ENCODE data around the gene MFSD1. TPM values are rescaled to one million over a fixed set of nuclear protein-coding genes. Genes with fewer than 3 reads are reported as not detected.
A peak's percentile ranks its signal among the peaks of the same experiment; 100 is the strongest.

Gene MFSD1
- polyA plus RNA-seq, 1 of the 3 experiments (the other 2 are of a cell fraction): 44.9 TPM

- TF ChIP-seq TEAD4 (IDR thresholded peaks at IDR 0.05; ENCODE audit: borderline replicate concordance, insufficient read depth) (peak; percentile 72; the same call in 1 of the 2 replicates), GABPA (IDR thresholded peaks at IDR 0.05; ENCODE audit: low read depth) (no peak), IRF3 (IDR thresholded peaks at IDR 0.05; ENCODE audit: low read depth, low read length) (no peak), MXI1 (IDR thresholded peaks at IDR 0.05; ENCODE audit: low read depth, low read length) (no peak), EZH2phosphoT487 (IDR thresholded peaks at IDR 0.05; ENCODE audit: borderline replicate concordance, low read depth) (no peak), RAD21 (IDR thresholded peaks at IDR 0.05; ENCODE audit: low read length) (no peak), SMC3 (IDR thresholded peaks at IDR 0.05; ENCODE audit: low read depth, low read length) (no peak), JUND (IDR thresholded peaks at IDR 0.05) (peak; percentile 51), FOSL2 (IDR thresholded peaks at IDR 0.05; ENCODE audit: borderline replicate concordance, low read depth) (peak; percentile 41; the same call in 1 of the 2 replicates), ZBTB33 (IDR thresholded peaks at IDR 0.05; ENCODE audit: borderline replicate concordance, low read depth) (no peak), FOXM1 (IDR thresholded peaks at IDR 0.05; ENCODE audit: low read depth) (no peak), CHD2 (IDR thresholded peaks at IDR 0.05; ENCODE audit: low read length, partially characterized antibody) (no peak)
Observed at GRCh38 chr3:158768881-158769543, 32.8 kb upstream of the MFSD1 start (continued).

- 75% methylated on average over 4 of the region's 4 CpGs for WGBS (ENCODE audit: low lambda C conversion rate)
- H3K36me3 ChIP-seq (replicated peaks in 1 of 2; ENCODE audit: control insufficient read depth in 1 of 2, insufficient read depth in 2 of 2, low read length in 1 of 2): no peaks in the 10 kb centered on the region
- peak overlapping the region; percentile 7; the same call in 1 of the 2 replicates for H2AFZ ChIP-seq (ENCODE audit: low read depth)
- no peak for DNase-seq
- no peaks in the 10 kb centered on the region for H3K27me3 ChIP-seq (ENCODE audit: insufficient read depth)
- no peaks in the 10 kb centered on the region for H3K9me2 ChIP-seq
- H3K9me3 ChIP-seq: no peaks in the 10 kb centered on the region
- CTCF ChIA-PET: interaction anchor here (5.8 kb wide), 1 partner anchor 42 kb away, joined by 29 read pairs; no protein-coding TSS in a partner anchor
- POLR2A ChIA-PET: no interaction called here
- peak overlapping the region; percentile 25 to 58; a peak in 3 of 4 replicates for H3K27ac ChIP-seq (ENCODE audit: low read depth in 2 of 2, low read length in 1 of 2)
- no peak overlapping the region for H3K4me3 ChIP-seq (ENCODE audit: low read depth in 2 of 2, low read length in 1 of 2)
- peaks cover 6% of the 10 kb centered on the region for H3F3A ChIP-seq (replicated peaks; ENCODE audit: insufficient read depth)
- H3K79me2 ChIP-seq (ENCODE audit: insufficient read depth): no peaks in the 10 kb centered on the region
- peak overlapping the region; percentile 34; the same call in 1 of the 2 replicates for H3K4me2 ChIP-seq
- no peaks in the 10 kb centered on the region for H4K20me1 ChIP-seq (ENCODE audit: insufficient read depth)
- peaks cover 4 to 29% of the 10 kb centered on the region in 2 experiments; a peak in 3 of 4 replicates for H3K4me1 ChIP-seq (ENCODE audit: control insufficient read depth in 1 of 2, insufficient read depth in 2 of 2, low read depth in 1 of 2, low read length in 1 of 2)
- TF ChIP-seq NFIC (IDR thresholded peaks at IDR 0.05; ENCODE audit: borderline replicate concordance): no peak
- no peak for TF ChIP-seq FOXM1 (IDR thresholded peaks at IDR 0.05; ENCODE audit: low read depth)
- no peak for TF ChIP-seq FOSL2 (IDR thresholded peaks at IDR 0.05; ENCODE audit: borderline replicate concordance, low read depth)
- TF ChIP-seq TEAD4 (IDR thresholded peaks at IDR 0.05; ENCODE audit: borderline replicate concordance, insufficient read depth): no peak
- no peak overlapping the region for H3K9ac ChIP-seq
Observed at GRCh38 chr3:158769549-158769948, 32.3 kb upstream of the MFSD1 start.

Data from SK-N-SH (cell line).